ENCODE measurements around the gene PLD4.
A peak's percentile ranks its signal among the peaks of the same experiment; 100 is the strongest.

The PLD4 gene

GRCh38 chr14:104927901-104928300 lies 3.2 kb downstream of the PLD4 start:
- DNase-seq (ENCODE audit: low read depth in 2 of 2, low spot score in 1 of 2), result no peak

GRCh38 chr14:104928391-104929133 lies 3.9 kb downstream of the PLD4 start:
- no peak for DNase-seq (ENCODE audit: low read depth in 2 of 2, low spot score in 1 of 2)

- no peak for DNase-seq (ENCODE audit: low read depth in 2 of 2, low spot score in 1 of 2)
These were observed 4.9 kb downstream of the PLD4 start for GRCh38 chr14:104929268-104930230.

DNA sequence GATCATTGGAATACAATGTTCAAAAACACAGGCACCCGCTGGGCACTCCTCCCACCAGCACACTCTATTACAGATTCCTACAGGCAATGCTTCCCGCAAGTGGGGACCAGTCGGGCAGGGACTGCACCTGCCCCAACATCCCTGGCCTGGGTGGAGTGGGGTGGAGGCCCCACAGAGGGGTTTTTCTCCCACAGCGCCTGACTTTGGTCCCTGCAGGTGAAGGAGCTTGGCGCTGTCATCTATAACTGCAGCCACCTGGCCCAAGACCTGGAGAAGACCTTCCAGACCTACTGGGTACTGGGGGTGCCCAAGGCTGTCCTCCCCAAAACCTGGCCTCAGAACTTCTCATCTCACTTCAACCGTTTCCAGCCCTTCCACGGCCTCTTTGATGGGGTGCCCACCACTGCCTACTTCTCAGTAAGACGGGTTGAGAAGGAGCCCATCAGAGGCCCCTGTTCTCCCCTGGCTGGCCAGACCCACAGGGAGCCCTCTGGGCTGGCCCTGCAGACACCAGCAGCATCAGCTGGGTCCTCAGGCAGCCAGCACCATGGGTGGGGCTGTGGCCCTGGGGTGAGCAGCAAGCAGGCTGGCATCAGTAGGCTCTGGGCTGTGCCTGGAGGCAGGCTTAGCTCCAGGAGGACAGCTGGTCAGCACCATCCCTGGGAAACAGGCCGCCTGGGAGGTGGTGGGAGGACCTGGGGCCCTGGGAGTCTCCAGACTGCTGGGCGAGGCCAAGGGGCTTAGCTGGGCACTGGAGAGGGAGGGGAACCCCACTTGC lies 6.0 kb downstream of the PLD4 start:
- DNase-seq (ENCODE audit: low read depth in 2 of 2, low spot score in 1 of 2), result no peak

- DNase-seq (ENCODE audit: low read depth in 2 of 2, low spot score in 1 of 2), result no peak
These were observed 6.7 kb downstream of the PLD4 start for GRCh38 chr14:104931304-104931770.

DNA sequence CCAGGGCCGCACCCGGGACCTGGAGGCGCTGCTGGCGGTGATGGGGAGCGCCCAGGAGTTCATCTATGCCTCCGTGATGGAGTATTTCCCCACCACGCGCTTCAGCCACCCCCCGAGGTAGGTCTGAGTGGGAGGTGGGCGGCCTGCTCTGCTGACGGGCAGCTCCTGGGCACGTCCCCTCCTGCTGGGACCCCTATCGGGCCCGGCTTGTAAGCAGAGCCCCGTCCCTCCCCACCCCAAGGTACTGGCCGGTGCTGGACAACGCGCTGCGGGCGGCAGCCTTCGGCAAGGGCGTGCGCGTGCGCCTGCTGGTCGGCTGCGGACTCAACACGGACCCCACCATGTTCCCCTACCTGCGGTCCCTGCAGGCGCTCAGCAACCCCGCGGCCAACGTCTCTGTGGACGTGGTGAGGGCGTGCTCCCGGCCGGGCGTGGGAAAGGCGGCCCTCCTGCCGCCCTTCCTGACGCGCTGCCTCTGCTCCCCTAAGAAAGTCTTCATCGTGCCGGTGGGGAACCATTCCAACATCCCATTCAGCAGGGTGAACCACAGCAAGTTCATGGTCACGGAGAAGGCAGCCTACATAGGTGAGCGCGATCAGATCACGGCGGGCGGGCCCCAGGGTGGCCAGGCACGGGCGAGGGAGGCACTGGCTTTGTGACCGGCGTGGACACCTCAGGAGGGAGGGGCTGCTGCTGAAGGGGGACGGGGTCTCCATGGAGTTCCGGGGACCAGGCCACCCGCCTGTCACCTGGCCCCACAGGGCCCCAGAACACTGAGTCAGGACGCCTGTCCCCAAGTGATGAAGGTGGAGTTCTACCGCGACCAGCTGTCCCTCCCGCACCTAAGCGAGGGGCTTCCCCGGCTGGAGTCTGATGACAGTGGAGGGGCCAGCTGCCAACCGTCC lies 7.3 kb downstream of the PLD4 start:
- DNase-seq (ENCODE audit: low read depth in 2 of 2, low spot score in 1 of 2), result no peak

DNA sequence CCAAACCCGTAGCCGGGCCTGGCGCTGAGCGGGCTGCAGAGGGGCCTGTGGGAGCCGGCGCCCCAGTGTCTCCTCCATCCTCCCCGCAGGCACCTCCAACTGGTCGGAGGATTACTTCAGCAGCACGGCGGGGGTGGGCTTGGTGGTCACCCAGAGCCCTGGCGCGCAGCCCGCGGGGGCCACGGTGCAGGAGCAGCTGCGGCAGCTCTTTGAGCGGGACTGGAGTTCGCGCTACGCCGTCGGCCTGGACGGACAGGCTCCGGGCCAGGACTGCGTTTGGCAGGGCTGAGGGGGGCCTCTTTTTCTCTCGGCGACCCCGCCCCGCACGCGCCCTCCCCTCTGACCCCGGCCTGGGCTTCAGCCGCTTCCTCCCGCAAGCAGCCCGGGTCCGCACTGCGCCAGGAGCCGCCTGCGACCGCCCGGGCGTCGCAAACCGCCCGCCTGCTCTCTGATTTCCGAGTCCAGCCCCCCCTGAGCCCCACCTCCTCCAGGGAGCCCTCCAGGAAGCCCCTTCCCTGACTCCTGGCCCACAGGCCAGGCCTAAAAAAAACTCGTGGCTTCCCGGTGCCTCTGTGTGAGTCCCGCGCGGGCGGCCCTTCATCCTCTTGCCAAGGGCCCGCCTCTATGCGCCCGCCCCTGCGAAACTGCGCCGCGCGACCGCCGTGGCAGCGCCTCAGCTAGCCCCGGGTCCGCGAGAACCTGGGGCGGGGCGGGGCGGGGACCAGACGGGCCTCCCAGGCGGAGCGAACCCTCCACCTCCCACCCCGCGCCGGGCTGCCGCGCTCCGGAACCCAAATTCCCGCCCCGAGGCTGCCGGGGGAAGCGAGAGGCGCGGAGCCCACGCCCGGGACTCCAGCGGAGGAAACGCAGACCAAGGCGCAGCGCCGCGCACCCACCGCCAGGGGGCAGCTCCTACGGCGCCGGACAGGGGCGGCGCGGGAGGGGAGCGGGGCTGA lies 8.3 kb downstream of the PLD4 start:
- DNase-seq (ENCODE audit: low read depth in 2 of 2, low spot score in 1 of 2), result peak; percentile 67

- no peak for DNase-seq (ENCODE audit: low read depth in 2 of 2, low spot score in 1 of 2)
These were observed 9.4 kb downstream of the PLD4 start for GRCh38 chr14:104933746-104934733.

DNA sequence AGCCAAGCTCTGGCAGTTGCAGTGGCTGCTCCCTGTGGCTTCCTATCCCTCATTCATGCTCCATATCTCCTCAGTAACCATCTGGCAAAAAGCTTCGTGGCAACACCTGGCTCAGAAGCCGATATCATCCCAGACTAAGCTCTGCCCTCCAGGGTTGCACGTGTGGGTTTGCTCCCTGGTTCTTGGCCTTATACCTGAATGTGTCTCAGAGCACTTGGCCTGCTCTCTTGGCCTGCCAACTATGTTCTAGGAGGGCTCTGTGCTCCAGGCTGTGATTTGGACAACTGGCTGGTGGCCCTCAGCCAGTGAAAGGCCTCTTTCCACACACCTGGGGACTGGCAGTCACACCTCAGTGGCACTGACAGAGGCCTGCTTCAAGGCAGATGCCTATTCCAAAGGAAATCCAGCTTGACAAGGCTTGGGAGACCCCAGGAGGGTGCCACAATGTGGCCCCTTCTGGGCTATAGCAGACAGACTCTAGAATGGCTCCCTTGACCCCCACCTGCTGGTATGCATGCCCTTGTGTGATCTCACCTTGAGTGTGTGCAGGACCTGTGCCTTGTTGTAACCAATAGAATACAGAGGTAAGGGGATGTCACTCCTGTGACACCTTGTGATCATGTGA lies 10.5 kb downstream of the PLD4 start:
- no peak for DNase-seq (ENCODE audit: low read depth in 2 of 2, low spot score in 1 of 2)

- DNase-seq (ENCODE audit: low read depth in 2 of 2, low spot score in 1 of 2), result no peak
These were observed 11.3 kb downstream of the PLD4 start for GRCh38 chr14:104935955-104936354.

DNA sequence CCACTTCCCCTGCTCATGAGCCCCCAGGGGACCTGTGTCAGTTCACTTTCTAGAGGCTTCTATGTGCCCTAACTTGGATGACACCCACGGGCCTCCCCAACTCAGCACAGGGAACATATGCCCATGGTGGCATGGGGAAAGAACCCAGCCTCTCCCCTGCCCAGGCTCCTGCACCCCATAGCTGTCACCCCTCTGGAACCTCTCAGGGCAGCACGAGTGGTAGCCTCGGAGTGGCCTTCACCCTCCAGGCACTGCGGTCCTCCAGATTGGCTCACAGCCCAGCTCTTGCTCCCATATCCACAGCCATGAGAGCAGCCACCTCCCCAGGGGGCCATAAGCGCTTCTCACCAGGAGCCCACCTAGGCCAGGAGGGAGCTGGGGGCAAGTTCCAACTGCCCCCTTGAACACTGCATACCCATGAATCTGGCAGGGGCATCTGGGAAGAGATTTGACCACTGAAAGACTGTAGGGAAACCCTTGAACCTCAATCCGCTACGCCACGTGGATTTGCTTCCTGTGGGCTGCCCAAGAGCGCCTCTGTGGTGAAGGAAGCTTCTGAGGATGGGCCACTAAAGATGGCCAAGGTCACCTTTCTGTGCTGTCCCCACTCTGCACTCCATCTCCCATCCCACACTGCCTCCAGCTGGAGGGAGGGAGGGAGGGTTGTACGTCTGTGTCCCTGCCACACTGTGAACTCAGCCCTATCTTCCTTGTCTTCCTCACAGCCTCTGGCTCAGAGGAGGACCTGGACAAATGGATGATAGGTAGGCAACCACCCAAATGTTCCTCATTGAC lies 11.9 kb downstream of the PLD4 start:
- DNase-seq (ENCODE audit: low read depth in 2 of 2, low spot score in 1 of 2), result no peak

DNA sequence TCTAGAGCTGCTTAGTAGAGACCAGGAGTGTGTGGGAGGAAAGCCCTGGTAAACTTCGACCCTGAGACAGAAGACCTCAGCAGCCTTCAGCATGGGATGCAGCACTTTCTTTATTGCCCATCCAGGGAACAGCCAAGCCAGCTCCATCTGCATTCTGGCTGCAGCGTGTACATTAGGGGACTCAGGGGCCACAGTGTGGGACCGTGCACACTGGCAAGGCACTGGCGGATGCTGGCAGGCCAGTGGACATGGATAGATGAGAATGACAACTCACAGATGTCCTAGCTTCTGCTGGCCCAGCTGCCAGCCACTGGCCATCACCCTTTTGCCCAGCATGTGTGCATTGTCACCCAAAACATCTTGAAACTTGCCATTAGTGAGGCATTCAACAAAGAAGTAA lies 12.5 kb downstream of the PLD4 start:
- no peak for DNase-seq (ENCODE audit: low read depth in 2 of 2, low spot score in 1 of 2)

DNA sequence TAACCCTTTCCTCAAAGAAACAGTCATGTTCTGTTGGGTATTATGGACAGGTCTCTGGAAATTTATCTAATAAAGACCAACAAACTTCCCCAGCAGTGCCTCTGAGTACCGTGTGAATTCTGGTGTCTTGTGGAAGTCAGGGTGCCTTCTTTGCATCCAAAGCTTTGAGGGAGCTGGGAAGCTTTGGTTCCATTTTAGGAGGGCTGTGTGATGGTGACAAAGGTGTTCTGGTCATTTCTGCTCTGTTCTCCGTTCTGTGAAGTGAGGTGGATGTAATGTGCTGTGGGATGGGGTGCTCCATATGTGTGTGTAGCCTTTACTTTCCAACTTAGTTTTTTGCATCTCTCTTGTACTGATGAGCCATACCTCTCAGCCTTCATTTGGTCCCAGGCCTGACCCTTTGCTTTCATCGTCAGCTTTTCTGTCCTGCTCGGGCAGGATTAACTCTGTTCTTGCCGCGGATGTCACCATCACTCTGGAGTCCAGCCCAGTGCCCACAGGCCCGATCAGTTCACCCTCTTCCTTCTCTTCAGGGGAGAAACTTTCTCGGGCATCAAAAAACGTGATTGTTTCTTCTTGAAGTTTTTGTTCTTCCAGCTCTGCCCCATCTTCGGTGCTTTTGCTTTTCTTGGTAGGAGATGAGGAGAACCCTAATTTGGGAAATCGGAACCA lies 13.2 kb downstream of the PLD4 start:
- no peak for DNase-seq (ENCODE audit: low read depth in 2 of 2, low spot score in 1 of 2)

- DNase-seq (ENCODE audit: low read depth in 2 of 2, low spot score in 1 of 2), result no peak
These were observed 13.8 kb downstream of the PLD4 start for GRCh38 chr14:104938436-104938835.

GRCh38 chr14:104938960-104939359 lies 14.3 kb downstream of the PLD4 start:
- no peak for DNase-seq (ENCODE audit: low read depth in 2 of 2, low spot score in 1 of 2)

Data from stimulated activated CD8-positive, alpha-beta memory T cell treated with anti-CD3 and anti-CD28 coated beads, Interleukin-4, amount 100 ng/mL, for 4 hours (primary cell).